Dendritic cell treated with granulocyte-macrophage colony-stimulating factor and Interleukin-4, amounts not matched to agents 40 ng/mL and 50 ng/mL, for 4 days (primary cell): Measurements from ENCODE around the gene COLQ.
A peak's percentile ranks its signal among the peaks of the same experiment; 100 is the strongest.
"Not testable (repeated sequence)": the region's sequence is repeated elsewhere in the genome, so short reads cannot be mapped to it uniquely, and the experiment has no call there.

ENCODE experiments used
- H3K27ac Mint-ChIP-seq: one replicate; pipeline ENCODE4 v1.8.0; 2022; ENCODE audit warnings: mild to moderate bottlenecking, mixed read lengths
- H3K27me3 Mint-ChIP-seq: one replicate; pipeline ENCODE4 v1.8.0; 2022; ENCODE audit warnings: mild to moderate bottlenecking, mixed read lengths
- H3K36me3 Mint-ChIP-seq: one replicate; pipeline ENCODE4 v1.8.0; 2022; ENCODE audit warnings: low read depth, mixed read lengths
- H3K4me1 Mint-ChIP-seq: one replicate; pipeline ENCODE4 v1.8.0; 2022; ENCODE audit warnings: low read depth, mixed read lengths
- H3K4me3 Mint-ChIP-seq: one replicate; pipeline ENCODE4 v1.8.0; 2022; ENCODE audit warnings: mild to moderate bottlenecking, moderate library complexity, mixed read lengths
- H3K9me3 Mint-ChIP-seq: one replicate; pipeline ENCODE4 v1.8.0; 2022; ENCODE audit warnings: mixed read lengths
- intact Hi-C: fragments of 100-400 bp; cut with micrococcal nuclease; formaldehyde crosslinking; loops from one replicate; pipeline ENCODE4 v1.15.0; 2022

The COLQ gene

GRCh38 chr3:15470261-15470660, 51.2 kb downstream of the COLQ start:
- H3K4me3 Mint-ChIP-seq, result no peak overlapping the region
- no peaks in the 10 kb centered on the region for H3K36me3 Mint-ChIP-seq
- H3K4me1 Mint-ChIP-seq, result no peaks in the 10 kb centered on the region
- no peaks in the 10 kb centered on the region for H3K27me3 Mint-ChIP-seq
- no peaks in the 10 kb centered on the region for H3K9me3 Mint-ChIP-seq
- intact Hi-C loops, result no loop called here
- no peak overlapping the region for H3K27ac Mint-ChIP-seq

- Mint-ChIP-seq H3K4me1 (no peaks in the 10 kb centered on the region), H3K36me3 (no peaks in the 10 kb centered on the region)
Measured at GRCh38 chr3:15467227-15468181, 54.0 kb downstream of the COLQ start.

GRCh38 chr3:15465876-15466585, 55.5 kb downstream of the COLQ start:
- Mint-ChIP-seq H3K27ac (no peak overlapping the region), H3K4me1 (peaks cover 6% of the 10 kb centered on the region), H3K9me3 (no peaks in the 10 kb centered on the region), H3K36me3 (no peaks in the 10 kb centered on the region), H3K4me3 (no peak overlapping the region), H3K27me3 (no peaks in the 10 kb centered on the region)
- intact Hi-C loops, result no loop called here

More at GRCh38 chr3:15467227-15468181, 54.0 kb downstream of the COLQ start:
- Mint-ChIP-seq H3K9me3 (no peaks in the 10 kb centered on the region), H3K27ac (no peak overlapping the region), H3K4me3 (no peak overlapping the region), H3K27me3 (no peaks in the 10 kb centered on the region)
- intact Hi-C loops, result no loop called here

- H3K36me3 Mint-ChIP-seq, result no peaks in the 10 kb centered on the region
- peaks cover 8% of the 10 kb centered on the region for H3K4me1 Mint-ChIP-seq
- no peaks in the 10 kb centered on the region for H3K9me3 Mint-ChIP-seq
- H3K27ac Mint-ChIP-seq, result no peak overlapping the region
- no peaks in the 10 kb centered on the region for H3K27me3 Mint-ChIP-seq
- intact Hi-C loops, result no loop called here
- no peak overlapping the region for H3K4me3 Mint-ChIP-seq
Measured at GRCh38 chr3:15462451-15462850, 59.1 kb downstream of the COLQ start.

- no peaks in the 10 kb centered on the region for H3K9me3 Mint-ChIP-seq
- peaks cover 8% of the 10 kb centered on the region for H3K4me1 Mint-ChIP-seq
- H3K27me3 Mint-ChIP-seq, result no peaks in the 10 kb centered on the region
- peak overlapping the region; percentile 4 for H3K27ac Mint-ChIP-seq
- no peak overlapping the region for H3K4me3 Mint-ChIP-seq
- H3K36me3 Mint-ChIP-seq, result no peaks in the 10 kb centered on the region
- intact Hi-C loops, result no loop called here
Measured at GRCh38 chr3:15460891-15461531, 60.5 kb downstream of the COLQ start.

- Mint-ChIP-seq H3K27ac (no peak overlapping the region), H3K4me3 (no peak overlapping the region), H3K9me3 (no peaks in the 10 kb centered on the region), H3K36me3 (no peaks in the 10 kb centered on the region), H3K27me3 (no peaks in the 10 kb centered on the region), H3K4me1 (peaks cover 8% of the 10 kb centered on the region)
- intact Hi-C loops, result no loop called here
Measured at GRCh38 chr3:15458212-15458780, 63.2 kb downstream of the COLQ start.

- H3K36me3 Mint-ChIP-seq, H3K4me3 Mint-ChIP-seq, H3K9me3 Mint-ChIP-seq, intact Hi-C loops, H3K27me3 Mint-ChIP-seq, H3K4me1 Mint-ChIP-seq, H3K27ac Mint-ChIP-seq: not testable (repeated sequence)
Measured at GRCh38 chr3:15456915-15457314, 64.6 kb downstream of the COLQ start.

GRCh38 chr3:15456321-15456720, 65.2 kb downstream of the COLQ start:
- intact Hi-C loops, result no loop called here

GRCh38 chr3:15455756-15456155, 65.8 kb downstream of the COLQ start:
- Mint-ChIP-seq H3K27me3 (no peaks in the 10 kb centered on the region), H3K4me3 (no peak overlapping the region), H3K27ac (no peak overlapping the region), H3K36me3 (no peaks in the 10 kb centered on the region), H3K9me3 (no peaks in the 10 kb centered on the region), H3K4me1 (no peaks in the 10 kb centered on the region)
- intact Hi-C loops, result no loop called here

More at GRCh38 chr3:15456321-15456720, 65.2 kb downstream of the COLQ start:
- no peaks in the 10 kb centered on the region for H3K9me3 Mint-ChIP-seq
- H3K27me3 Mint-ChIP-seq, result no peaks in the 10 kb centered on the region
- H3K27ac Mint-ChIP-seq, result no peak overlapping the region
- H3K36me3 Mint-ChIP-seq, result no peaks in the 10 kb centered on the region
- H3K4me1 Mint-ChIP-seq, result peaks cover 5% of the 10 kb centered on the region
- H3K4me3 Mint-ChIP-seq, result no peak overlapping the region

GRCh38 chr3:15454965-15455364, 66.5 kb downstream of the COLQ start:
- H3K4me1 Mint-ChIP-seq, result no peaks in the 10 kb centered on the region
- no peaks in the 10 kb centered on the region for H3K9me3 Mint-ChIP-seq
- no peak overlapping the region for H3K4me3 Mint-ChIP-seq
- intact Hi-C loops, result no loop called here
- no peaks in the 10 kb centered on the region for H3K27me3 Mint-ChIP-seq
- H3K27ac Mint-ChIP-seq, result no peak overlapping the region
- no peaks in the 10 kb centered on the region for H3K36me3 Mint-ChIP-seq

- Mint-ChIP-seq H3K36me3 (no peaks in the 10 kb centered on the region), H3K27ac (no peak overlapping the region), H3K27me3 (no peaks in the 10 kb centered on the region), H3K9me3 (no peaks in the 10 kb centered on the region), H3K4me3 (no peak overlapping the region), H3K4me1 (no peaks in the 10 kb centered on the region)
- intact Hi-C loops, result no loop called here
Measured at GRCh38 chr3:15453991-15454625, 67.4 kb downstream of the COLQ start.

GRCh38 chr3:15453501-15453900, 68.0 kb downstream of the COLQ start:
- Mint-ChIP-seq H3K27ac (no peak overlapping the region), H3K27me3 (no peaks in the 10 kb centered on the region), H3K4me3 (no peak overlapping the region), H3K36me3 (no peaks in the 10 kb centered on the region), H3K4me1 (no peaks in the 10 kb centered on the region), H3K9me3 (no peaks in the 10 kb centered on the region)
- intact Hi-C loops, result no loop called here

GRCh38 chr3:15452961-15453360, 68.5 kb downstream of the COLQ start:
- H3K9me3 Mint-ChIP-seq, result no peaks in the 10 kb centered on the region
- intact Hi-C loops, result no loop called here
- no peak overlapping the region for H3K27ac Mint-ChIP-seq
- no peak overlapping the region for H3K4me3 Mint-ChIP-seq
- H3K27me3 Mint-ChIP-seq, result no peaks in the 10 kb centered on the region
- no peaks in the 10 kb centered on the region for H3K4me1 Mint-ChIP-seq
- no peaks in the 10 kb centered on the region for H3K36me3 Mint-ChIP-seq
